ENCODE measurements around the gene PLCD3.

The PLCD3 gene

GRCh38 chr17:45070001-45070400, 62.3 kb downstream of the PLCD3 start:
- DNase-seq (ENCODE audit: low read depth), result no peak

- no peak for DNase-seq (ENCODE audit: low read depth)
Observed at GRCh38 chr17:45067637-45068036, 64.7 kb downstream of the PLCD3 start.

GRCh38 chr17:45063198-45063597, 69.1 kb downstream of the PLCD3 start:
- DNase-seq (ENCODE audit: low read depth), result no peak

- DNase-seq (ENCODE audit: low read depth), result no peak
Observed at GRCh38 chr17:45061606-45062205, 70.6 kb downstream of the PLCD3 start.

GRCh38 chr17:45060797-45061605, 71.3 kb downstream of the PLCD3 start, which contains the start of gene NMT1:
Gene NMT1 (plus strand): TSS chr17:45061317. CDS start chr17:45061330, 13 bp downstream.
- DNase-seq (ENCODE audit: low read depth), result peak; percentile 98

GRCh38 chr17:45060382-45060796, 71.9 kb downstream of the PLCD3 start:
- no peak for DNase-seq (ENCODE audit: low read depth)

Data from non-pigmented ciliary epithelial cell (primary cell).